GM21528 (cell line): Measurements from ENCODE around the gene EDEM1.

Experiments
- ATAC-seq: cut with Tn5 transposase; IDR thresholded peaks from one replicate; pipeline ENCODE4 v1.9.1; 2021; ENCODE audit warnings: mild to moderate bottlenecking, moderate library complexity; ENCODE audit not compliant: unreplicated experiment, low FRiP score

Gene EDEM1

GRCh38 chr3:5197470-5198312 is 10.2 kb downstream of the EDEM1 start:
- ATAC-seq, result peak; percentile 82

GRCh38 chr3:5198313-5198677 is 10.8 kb downstream of the EDEM1 start:
- ATAC-seq, result no peak

- peak; percentile 31 for ATAC-seq
Measured at GRCh38 chr3:5198986-5199731, 11.7 kb downstream of the EDEM1 start.

- no peak for ATAC-seq
Measured at GRCh38 chr3:5201536-5201935, 14.0 kb downstream of the EDEM1 start.

- no peak for ATAC-seq
Measured at GRCh38 chr3:5202222-5202621, 14.7 kb downstream of the EDEM1 start.

GRCh38 chr3:5205165-5205941 is 17.8 kb downstream of the EDEM1 start:
- peak; percentile 97 for ATAC-seq

- no peak for ATAC-seq
Measured at GRCh38 chr3:5210926-5211325, 23.4 kb downstream of the EDEM1 start.

- no peak for ATAC-seq
Measured at GRCh38 chr3:5212628-5213573, 25.4 kb downstream of the EDEM1 start.

GRCh38 chr3:5213574-5213966 is 26.1 kb downstream of the EDEM1 start:
- ATAC-seq, result no peak

- no peak for ATAC-seq
Measured at GRCh38 chr3:5214352-5214751, 26.8 kb downstream of the EDEM1 start.

- no peak for ATAC-seq
Measured at GRCh38 chr3:5217824-5218595, 30.5 kb downstream of the EDEM1 start.

- ATAC-seq, result no peak
Measured at GRCh38 chr3:5218815-5219214, 31.3 kb downstream of the EDEM1 start.

GRCh38 chr3:5219216-5219615 is 31.7 kb downstream of the EDEM1 start:
- ATAC-seq, result no peak

GRCh38 chr3:5220193-5220592 is 32.7 kb downstream of the EDEM1 start:
- ATAC-seq, result no peak

- ATAC-seq, result no peak
Measured at GRCh38 chr3:5220667-5221431, 33.3 kb downstream of the EDEM1 start.

GRCh38 chr3:5221701-5222100 is 34.2 kb downstream of the EDEM1 start:
- ATAC-seq, result no peak

- no peak for ATAC-seq
Measured at GRCh38 chr3:5222283-5223005, 34.9 kb downstream of the EDEM1 start.

GRCh38 chr3:5226783-5227182 is 39.3 kb downstream of the EDEM1 start:
- ATAC-seq, result no peak
